HG03460 (cell line): ENCODE results near the gene DNAAF9.
A peak's percentile ranks its signal among the peaks of the same experiment; 100 is the strongest.

Experiments
- ATAC-seq: cut with Tn5 transposase; IDR thresholded peaks from one replicate; pipeline ENCODE4 v1.9.1; 2021; ENCODE audit not compliant: unreplicated experiment

Gene DNAAF9

DNA sequence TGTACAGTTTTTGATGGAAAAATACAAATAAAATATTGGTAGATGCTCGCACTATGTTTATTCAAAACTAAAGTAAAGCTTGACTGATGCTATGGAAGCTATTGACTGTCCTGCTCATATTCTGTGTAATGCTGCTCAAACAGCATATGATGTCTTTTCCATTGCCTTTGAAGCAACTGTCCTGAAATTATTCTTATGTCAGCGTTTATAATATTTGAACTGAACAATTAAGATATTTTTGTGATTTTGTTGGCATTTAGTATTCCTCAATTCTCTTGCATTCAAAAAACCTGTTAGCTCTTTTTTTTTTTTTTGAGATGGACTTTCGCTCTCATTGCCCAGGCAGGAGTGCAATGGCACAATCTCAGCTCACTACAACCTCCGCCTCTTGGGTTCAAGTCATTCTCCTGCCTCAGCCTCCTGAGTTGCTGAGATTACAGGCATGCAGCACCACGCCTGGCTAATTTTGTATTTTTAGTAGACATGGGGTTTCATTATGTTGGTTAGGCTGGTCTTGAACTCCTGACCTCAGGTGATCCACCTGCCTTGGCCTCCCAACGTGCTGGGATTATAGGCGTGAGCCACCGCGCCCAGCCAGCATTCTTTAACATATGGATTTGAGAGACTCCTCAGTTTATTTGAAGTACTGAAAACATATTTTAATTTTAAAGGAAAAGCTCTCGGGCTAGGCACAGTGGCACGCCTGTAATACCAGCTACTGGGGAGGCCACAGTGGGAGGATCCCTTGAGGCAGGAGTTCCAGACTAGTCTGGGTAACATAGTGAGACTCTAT, 5.3 kb upstream of the DNAAF9 start:
- no peak for ATAC-seq

DNA sequence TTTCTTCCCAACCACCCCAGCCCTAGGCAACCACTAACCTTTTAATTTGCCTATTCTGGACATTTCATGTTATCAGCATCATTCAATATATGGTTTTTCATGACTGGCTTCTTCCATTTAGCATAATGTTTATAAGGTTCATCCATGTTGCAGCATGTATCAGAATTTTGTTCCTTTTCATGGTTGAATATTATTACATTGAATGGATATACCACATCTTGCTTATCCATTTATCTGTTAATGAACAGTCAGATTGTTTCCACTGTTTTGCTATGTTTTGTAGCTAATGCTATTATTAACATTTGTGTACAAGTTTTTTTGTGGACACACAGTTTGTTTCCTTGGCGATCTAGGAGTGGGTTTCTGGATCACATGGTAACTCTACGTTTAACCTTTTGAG, 3.0 kb upstream of the DNAAF9 start:
- ATAC-seq: no peak

DNA sequence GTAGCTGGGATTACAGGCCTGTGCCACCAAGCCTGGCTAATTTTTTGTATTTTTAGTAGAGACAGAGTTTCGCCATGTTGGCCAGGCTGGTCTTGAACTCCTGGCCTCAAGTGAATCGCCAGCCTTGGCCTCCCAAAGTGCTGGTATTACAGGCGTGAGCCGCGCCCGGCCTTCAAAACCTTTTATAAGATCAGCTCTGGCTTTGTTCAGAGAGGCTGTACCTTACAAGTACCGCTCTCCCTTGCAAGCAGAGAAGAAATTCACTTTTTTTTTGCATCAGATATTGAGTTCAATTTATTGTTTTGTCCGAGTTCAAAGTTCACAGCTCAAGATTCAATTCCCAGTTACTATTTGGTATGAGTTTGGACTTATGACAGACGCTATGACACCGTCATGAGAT, 1.9 kb upstream of the DNAAF9 start:
- no peak for ATAC-seq

DNA sequence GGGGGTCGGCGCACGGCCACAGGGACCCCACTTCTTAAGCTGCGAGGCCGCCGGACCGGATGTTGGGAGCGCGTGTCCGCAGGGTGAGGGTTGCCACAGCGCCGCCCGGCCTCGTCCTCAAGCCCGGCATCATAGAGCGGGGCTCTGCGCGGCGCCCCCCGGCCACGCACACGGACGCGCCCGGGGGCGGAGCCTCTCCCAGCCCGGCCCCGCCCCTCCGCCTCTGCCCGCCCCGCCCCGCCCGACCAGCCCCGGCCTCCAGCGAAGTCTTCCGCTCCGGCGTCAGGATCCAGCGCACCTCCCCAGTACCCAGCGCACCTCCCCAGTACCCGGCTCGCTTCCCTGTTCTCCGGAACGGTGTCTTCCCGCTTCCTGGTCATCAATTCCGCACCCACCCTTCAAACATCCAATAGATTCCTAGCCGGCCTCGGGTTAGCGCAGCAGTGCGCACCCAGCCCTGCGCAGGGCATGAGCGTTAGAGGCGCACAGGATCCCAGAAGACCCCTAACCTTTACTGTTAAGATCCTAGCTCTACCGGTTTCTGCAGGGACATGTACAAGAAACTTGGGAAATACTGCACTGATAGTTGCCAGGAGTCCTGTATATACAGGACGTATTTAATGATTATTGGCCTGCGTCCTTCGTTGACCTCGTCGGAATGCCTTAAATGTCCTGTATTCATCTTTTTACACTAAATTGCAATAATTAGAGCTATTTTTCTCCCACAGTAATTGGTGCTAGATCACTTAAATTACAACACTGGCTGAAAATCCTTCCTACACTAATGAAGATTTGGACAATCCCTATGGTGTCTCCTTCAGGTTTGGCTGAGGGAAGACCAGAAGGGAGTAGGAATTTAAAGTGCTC, 535 bp upstream of the DNAAF9 start:
- peak; percentile 54 for ATAC-seq

DNA sequence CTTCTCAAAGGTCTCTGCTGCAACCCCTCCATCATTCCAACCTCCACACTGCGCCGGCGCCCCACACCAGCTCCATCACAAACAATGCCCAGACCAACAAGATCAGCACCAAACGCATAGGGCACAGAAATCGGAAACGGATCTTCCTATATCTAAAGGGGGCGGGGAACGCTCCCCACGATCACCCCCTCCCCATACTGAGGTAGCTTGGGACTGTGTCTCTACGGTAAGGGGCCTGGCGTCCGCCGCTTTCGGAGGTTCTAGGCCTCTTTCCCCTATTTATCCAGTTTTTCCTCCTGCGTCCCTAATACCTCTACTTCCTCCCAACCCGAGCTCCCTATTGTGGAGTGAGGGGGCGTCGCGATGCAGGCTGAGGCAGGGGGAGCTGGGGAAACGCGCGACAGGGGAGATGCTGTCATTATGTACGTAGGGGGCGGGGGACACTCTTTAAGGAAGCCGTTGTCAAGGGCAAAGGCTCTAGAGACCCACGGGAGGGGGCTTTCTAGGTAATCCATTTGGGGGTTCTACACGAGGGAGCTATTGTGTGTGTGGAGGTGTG, 909 bp downstream of the DNAAF9 start:
- ATAC-seq: no peak

DNA sequence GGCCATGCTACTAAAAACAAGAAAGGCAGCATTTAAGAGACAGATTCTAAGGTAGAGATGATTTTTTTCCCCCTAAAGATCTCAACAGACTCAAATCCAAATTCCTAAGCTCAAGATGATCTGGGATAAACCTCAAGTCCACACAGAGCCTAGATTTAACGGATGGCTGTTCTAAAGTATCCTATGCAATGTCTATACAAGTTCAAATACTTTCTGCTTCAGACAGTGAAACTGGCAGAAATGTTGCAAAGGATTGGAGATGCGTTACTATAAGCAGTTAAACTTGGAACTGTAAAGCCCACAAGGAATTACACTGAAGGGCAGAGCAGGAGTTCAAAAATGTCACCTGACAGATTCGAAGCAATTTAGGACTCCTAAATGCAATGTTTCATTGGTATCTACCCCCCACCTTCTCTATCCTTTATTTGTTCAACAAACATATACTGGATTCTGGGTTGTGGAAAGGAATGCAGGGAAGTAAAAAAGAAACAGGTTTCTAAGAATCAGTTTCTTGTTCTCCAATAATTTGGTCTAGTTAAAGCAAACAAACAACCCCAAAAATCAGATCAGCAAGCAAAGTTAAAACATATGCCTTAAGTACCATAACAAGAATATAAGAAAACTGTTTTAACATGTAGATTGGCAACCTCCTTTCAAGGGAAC, 1.6 kb downstream of the DNAAF9 start:
- no peak for ATAC-seq

DNA sequence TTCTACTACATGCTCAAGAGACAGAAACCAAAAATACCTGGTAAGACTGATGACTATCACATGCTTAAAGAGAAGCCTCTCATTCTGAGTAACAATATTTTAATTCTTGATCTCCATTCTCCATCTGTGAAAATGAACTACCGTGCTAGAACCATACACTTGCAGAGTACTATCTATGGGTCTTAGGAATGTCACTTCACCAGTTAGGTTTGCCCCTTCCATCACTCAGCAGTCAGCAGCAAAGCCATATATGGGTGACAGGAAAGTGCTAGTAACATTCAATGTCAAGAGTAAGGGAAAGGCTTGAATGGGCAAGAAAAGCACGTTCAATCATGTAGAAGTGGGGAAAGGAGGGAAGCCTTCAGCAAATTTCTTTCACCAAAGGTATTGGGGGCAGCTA, 2.3 kb downstream of the DNAAF9 start:
- ATAC-seq: no peak

DNA sequence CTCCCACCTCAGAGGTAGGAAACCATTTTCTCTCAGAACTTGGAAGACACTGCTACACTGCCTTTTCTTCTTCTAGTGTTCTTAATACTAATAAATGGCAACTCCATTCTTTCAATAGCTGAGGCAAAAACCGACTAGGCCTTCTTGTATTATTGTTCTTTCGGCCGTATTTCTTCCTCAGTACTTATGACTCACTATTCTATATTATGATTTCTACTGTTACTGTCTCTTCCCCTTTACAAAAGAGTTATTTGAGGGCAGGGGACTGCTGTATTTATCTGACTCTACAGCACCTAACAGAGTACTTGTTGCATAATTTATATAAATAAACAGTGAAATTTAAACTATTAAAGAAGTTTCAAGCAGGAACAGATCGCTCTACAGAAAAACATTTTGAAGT, 3.1 kb downstream of the DNAAF9 start:
- ATAC-seq: no peak

DNA sequence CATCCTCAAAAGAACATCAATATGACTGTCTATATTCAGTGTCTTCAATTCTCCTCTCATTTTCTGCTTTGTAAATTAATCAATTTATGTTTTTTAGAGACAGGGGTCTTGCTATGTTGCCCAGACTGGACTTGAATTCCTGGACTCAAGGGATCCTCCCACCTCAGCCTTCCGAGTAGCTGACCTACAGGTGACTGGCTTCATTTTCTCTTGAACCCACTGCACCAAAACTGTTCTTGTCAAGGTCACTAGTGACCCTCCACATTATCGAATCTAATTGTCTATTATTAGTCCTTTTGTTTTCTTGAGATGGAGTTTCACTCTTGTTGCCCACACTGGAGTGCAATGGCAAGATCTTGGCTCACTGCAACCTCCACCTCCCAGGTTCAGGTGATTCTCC, 3.7 kb downstream of the DNAAF9 start:
- no peak for ATAC-seq

DNA sequence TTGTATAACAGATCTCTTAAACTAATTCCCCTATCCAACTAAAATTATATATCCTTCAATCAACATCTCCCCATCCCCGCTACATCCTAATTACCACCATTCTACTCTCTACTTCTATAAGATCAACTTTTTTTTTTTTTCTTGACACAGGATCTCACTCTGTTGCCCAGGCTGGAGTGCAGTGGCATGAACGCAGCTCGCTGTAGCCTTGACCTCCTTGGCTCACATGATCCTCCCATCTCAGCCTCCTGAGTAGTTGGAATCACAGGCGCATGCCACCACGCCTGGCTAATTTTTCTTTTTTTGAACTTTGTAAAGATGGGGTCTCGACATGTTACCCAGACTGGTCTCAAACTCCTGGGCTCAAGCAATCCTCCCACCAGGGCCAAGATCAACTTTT, 5.0 kb downstream of the DNAAF9 start:
- no peak for ATAC-seq

DNA sequence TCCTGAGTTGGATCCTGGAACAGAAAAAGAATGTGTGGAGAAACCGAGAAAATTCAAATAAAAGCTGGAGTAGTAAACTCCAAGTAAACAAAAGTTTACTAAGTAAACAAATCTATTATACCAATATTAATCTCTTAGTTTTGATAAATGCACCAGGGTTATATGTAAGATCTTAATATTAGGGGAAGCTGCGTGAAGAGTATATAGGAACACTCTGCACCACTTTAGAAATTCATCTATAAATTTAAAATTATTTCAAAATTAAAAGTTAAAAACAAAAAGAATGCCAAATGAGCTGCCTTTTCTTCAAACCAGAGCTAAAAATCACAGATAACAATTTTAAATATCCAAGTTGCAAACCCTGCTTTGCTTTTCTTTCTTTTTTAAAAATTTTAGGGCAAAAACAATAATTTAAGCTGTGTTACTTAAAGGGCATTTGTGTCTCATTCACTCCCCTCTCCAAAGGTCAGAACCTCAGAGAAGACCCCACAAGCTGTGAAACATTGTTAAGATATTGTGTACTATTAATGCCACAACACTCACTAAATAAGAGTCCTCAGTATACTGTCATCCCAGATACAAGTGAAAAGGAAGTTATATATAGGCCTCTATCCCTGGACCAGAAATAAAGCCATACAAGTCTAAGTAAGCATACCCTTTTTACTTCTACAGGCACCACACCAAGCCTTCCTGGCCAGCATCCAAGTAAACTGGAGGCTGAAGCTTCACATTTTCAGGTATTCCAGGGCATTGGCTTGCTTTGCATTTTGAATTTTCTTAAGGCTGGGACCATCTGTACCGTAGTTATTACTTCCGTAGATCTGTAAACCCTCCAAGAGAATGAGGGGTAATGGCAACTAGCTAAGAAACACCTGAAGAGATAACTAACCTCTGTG, 7.0 kb downstream of the DNAAF9 start:
- no peak for ATAC-seq

DNA sequence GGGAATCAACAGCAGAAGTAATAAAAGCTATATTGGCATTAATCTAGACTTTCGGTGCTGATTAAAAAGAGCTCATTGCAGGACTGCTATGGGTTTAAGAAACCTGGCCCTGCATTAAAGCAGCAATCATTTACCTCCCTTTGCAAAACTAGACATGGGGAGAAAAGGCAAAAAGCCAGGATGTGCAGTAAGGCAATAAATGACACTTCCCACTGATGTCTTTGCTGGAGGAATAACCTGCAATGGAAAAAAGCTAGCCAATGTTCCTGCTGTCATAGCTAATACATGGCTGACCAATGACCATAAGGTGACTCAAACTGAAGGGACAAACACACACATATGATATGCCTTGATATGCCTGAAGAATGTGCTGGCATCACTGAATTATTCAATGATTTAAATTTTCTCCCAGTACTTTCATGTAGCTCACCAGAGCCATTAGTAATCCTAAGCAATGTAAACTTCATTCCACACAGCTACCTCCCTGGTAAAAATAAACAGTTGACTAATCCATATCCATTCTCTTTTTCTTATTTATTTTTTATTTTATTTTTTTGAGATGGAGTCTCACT, 8.7 kb downstream of the DNAAF9 start:
- no peak for ATAC-seq

DNA sequence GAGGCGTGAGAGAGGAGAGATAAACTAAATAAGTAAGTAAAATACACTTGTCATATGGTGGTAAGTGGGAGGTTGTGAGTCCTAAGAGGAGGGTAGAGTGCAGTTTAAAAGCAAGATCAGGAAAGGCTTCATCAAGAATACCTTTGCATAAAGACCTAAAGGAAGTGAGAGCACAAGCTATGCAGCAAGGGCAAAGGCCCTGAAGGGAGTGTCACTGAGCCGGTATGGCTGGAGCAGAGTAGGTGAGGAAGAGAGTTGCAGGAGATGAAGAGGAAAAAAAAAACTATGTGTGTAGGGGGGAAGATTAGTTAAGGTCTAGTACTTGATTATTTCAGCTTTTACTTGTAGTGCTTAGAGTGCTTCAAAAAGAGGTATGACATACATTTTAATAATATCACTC, 11.0 kb downstream of the DNAAF9 start:
- no peak for ATAC-seq

DNA sequence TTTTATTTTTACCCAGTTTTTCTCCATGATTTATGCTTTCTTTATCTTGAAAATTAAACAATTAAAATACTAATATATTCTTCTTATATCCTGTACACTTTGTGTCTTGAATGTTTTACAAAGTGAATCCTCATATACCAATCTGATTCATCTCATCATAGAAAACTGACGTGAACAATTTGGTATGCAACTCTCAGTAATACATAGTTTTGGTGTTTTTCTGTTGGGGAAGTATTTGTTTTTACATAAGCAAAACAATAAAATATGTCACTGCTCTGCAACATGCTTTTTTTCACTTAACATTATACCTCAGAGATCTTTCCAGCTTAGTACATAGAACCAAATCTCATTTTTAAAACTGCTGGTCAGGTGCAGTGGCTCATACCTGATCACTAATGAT, 14.7 kb downstream of the DNAAF9 start:
- ATAC-seq: no peak

DNA sequence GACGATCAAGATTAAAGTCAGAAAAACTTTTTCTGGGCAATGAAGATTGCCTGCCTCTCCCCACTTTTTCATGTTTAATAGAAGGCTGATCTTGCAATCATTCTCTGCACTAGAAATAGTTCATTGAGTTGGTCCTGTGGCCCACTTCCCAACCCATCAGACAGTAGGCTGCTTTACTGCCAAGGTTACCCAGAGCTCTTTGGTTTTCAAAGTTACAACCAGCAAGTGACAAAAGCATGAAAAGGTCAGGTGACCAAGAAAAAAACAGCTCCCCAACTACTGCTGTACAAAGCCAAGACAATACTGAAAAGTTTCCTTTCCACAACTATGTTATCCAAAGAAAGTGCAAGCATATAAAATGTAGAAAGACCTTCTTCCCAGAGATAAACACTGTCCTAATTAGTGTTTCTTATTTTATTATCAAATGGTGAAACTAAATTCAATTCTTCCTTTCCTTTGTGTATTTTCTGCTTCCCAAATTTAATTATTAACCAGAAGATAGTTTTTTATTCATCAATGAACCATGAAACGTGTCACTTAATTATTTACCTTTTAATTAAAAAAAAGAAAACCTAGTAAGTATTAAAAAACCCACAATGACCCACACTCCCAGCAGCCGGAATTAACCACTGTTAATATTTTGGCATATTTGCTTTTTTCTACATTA, 16.6 kb downstream of the DNAAF9 start:
- no peak for ATAC-seq

DNA sequence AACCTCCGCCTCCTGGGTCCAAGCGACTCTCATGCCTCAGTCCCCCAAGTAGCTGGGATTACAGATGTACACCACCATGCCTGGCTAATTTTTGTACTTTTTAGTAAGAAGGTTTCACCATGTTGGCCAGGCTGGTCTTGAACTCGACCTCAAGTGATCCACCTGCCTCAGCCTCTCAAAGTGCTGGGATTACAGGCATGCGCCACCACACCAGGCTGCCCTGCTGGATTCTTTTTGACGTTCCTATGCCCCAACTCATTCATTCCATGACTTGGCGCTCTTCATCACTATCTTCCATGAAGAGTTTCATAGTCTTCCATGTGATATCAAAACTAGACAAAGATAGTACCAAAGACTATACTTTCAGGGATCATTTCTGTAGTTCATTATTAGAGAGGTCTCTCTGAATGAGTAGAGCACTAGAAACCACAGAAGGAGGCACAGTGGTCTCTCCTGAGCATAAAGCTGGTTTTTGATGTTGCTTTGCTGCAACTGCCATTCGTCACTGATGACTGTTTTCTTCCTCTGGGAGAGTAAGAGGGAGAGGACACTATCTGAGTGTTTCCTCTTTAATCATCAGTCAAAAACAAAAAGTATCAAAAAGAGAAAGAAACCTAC, 23.5 kb downstream of the DNAAF9 start:
- no peak for ATAC-seq

DNA sequence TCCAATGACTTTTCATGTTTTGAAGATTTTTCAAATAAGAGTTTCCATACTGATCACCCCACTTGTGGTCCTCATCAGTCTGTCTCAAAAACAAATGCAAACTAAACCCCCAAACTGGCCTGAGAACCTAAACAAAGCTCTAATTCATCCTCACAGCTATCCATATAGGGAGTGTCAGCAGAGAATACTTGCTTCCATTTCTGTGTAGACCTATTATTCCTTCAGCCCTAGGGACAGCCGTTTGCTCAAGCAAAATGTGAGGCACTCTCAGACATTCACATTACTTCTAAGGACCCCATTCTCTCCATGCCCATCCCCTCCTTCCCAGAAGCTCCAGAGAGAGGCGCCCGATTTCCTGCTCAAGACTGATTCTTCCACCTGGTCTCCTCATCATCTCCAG, 24.6 kb downstream of the DNAAF9 start:
- ATAC-seq: no peak

DNA sequence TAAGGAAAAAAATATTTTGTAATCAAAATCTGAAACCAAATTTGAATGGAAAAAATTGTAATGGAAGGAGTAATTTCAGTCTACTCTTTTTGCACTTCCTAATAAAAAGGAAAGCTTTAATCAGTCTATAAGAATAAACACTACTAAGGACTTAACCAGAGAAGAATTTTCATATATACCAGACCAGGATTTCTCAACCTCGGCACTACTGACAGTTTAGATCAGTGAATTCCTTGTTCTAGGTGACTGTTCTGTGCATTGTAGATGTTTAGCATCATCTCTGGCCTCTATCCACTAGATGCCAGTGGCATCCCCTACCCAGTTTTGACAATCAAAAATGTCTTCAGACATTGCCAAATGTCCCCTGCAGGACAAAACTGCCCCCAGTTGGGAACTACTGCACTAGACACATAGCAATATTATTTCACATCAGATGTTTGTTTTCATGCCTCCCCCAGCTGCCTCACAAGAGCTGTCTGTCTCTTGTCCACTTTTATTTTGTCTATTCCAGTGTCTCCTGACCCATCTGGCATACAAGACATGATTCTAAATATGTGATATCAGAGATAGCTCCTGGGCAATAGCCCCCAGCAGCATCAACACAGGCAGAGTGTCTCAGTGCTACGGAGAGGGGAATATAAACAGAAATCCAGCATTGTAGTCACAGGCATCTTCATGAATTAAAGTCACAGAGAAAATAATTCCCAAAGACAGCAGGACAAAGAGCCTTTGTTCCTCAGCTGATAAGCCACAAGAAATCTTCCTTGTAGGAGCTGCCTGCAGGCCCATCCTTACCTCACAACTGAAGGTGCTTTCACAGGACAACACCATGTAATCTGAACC, 27.0 kb downstream of the DNAAF9 start:
- ATAC-seq: no peak
